ENCODE data around the gene TNIP1.

GRCh38 chr5:151024440-151025249, 56.2 kb downstream of the TNIP1 start:
- TF ChIP-seq POLR2A (IDR thresholded peaks at IDR 0.05), result no peak
- TF ChIP-seq CTCF (IDR thresholded peaks at IDR 0.05 in 8 of 11, conservative IDR thresholded peaks at IDR 0.05 in 3 of 11), result no peak

Measured in spleen (tissue), 7 donors.